ENCODE results near the gene SYT13.

Gene SYT13

GRCh38 chr11:45248501-45249011, 37.6 kb downstream of the SYT13 start:
- no peak for DNase-seq (ENCODE audit: low spot score)

- DNase-seq (ENCODE audit: low spot score): no peak
Observed at GRCh38 chr11:45247433-45247832, 38.7 kb downstream of the SYT13 start.

- no peak for DNase-seq (ENCODE audit: low spot score)
Observed at GRCh38 chr11:45246241-45246640, 39.9 kb downstream of the SYT13 start.

GRCh38 chr11:45245218-45246045, 40.7 kb downstream of the SYT13 start:
- no peak for DNase-seq (ENCODE audit: low spot score)

GRCh38 chr11:45243967-45244366, 42.2 kb downstream of the SYT13 start:
- no peak for DNase-seq (ENCODE audit: low spot score)

- no peak for DNase-seq (ENCODE audit: low spot score)
Observed at GRCh38 chr11:45239733-45240132, 46.4 kb downstream of the SYT13 start.

- DNase-seq (ENCODE audit: low spot score): no peak
Observed at GRCh38 chr11:45238724-45239123, 47.4 kb downstream of the SYT13 start.

- no peak for DNase-seq (ENCODE audit: low spot score)
Observed at GRCh38 chr11:45237711-45238315, 48.3 kb downstream of the SYT13 start.

GRCh38 chr11:45234306-45235006, 51.7 kb downstream of the SYT13 start:
- DNase-seq (ENCODE audit: low spot score): no peak

- no peak for DNase-seq (ENCODE audit: low spot score)
Observed at GRCh38 chr11:45233804-45234170, 52.4 kb downstream of the SYT13 start.

- peak; percentile 56 for DNase-seq (ENCODE audit: low spot score)
Observed at GRCh38 chr11:45233121-45233803, 52.9 kb downstream of the SYT13 start.

- DNase-seq (ENCODE audit: low spot score): no peak
Observed at GRCh38 chr11:45232341-45233080, 53.6 kb downstream of the SYT13 start.

- no peak for DNase-seq (ENCODE audit: low spot score)
Observed at GRCh38 chr11:45229401-45230020, 56.6 kb downstream of the SYT13 start.

GRCh38 chr11:45227836-45228235, 58.3 kb downstream of the SYT13 start:
- no peak for DNase-seq (ENCODE audit: low spot score)

- no peak for DNase-seq (ENCODE audit: low spot score)
Observed at GRCh38 chr11:45226901-45227300, 59.2 kb downstream of the SYT13 start.

GRCh38 chr11:45225961-45226871, 59.9 kb downstream of the SYT13 start:
- DNase-seq (ENCODE audit: low spot score): no peak

GRCh38 chr11:45225277-45225676, 60.9 kb downstream of the SYT13 start:
- DNase-seq (ENCODE audit: low spot score): no peak

- DNase-seq (ENCODE audit: low spot score): no peak
Observed at GRCh38 chr11:45224766-45225165, 61.4 kb downstream of the SYT13 start.

GRCh38 chr11:45223496-45223895, 62.6 kb downstream of the SYT13 start:
- no peak for DNase-seq (ENCODE audit: low spot score)

- DNase-seq (ENCODE audit: low spot score): no peak
Observed at GRCh38 chr11:45219411-45219810, 66.7 kb downstream of the SYT13 start.

Measured in CD4-positive, alpha-beta T cell treated with Interleukin-2 at 100 ng/mL for 4 hours (primary cell).